NOMO-1 (cell line): ENCODE results near the gene COQ8A.
A peak's percentile ranks its signal among the peaks of the same experiment; 100 is the strongest.
"Not testable (repeated sequence)": the region's sequence is repeated elsewhere in the genome, so short reads cannot be mapped to it uniquely, and the experiment has no call there.

Experiments used
- DNase-seq, 2 experiments: peaks; one replicate each; lab custom pipeline; 2025; ENCODE audit not compliant: unreplicated experiment in 2 of 2; lab: John Stamatoyannopoulos, UW

Gene COQ8A

GRCh38 chr1:226951286-226952117, 11.4 kb downstream of the COQ8A start:
- no peak for DNase-seq

GRCh38 chr1:226952118-226952441, 12.0 kb downstream of the COQ8A start:
- no peak for DNase-seq

GRCh38 chr1:226953175-226953800, 13.2 kb downstream of the COQ8A start:
- no peak for DNase-seq

GRCh38 chr1:226954337-226954736, 14.2 kb downstream of the COQ8A start:
- DNase-seq, result no peak

GRCh38 chr1:226954777-226955176, 14.7 kb downstream of the COQ8A start:
- DNase-seq, result no peak

GRCh38 chr1:226955857-226956256, 15.8 kb downstream of the COQ8A start:
- DNase-seq, result not testable (repeated sequence)

- no peak for DNase-seq
Observed at GRCh38 chr1:226956942-226957713, 17.0 kb downstream of the COQ8A start.

- DNase-seq, result no peak
Observed at GRCh38 chr1:226957714-226958113, 17.6 kb downstream of the COQ8A start.

- no peak for DNase-seq
Observed at GRCh38 chr1:226958300-226958699, 18.2 kb downstream of the COQ8A start.

- no peak for DNase-seq
Observed at GRCh38 chr1:226960256-226960655, 20.2 kb downstream of the COQ8A start.

GRCh38 chr1:226960944-226961765, 21.1 kb downstream of the COQ8A start:
- DNase-seq, result no peak

GRCh38 chr1:226962421-226963391, 22.6 kb downstream of the COQ8A start:
- DNase-seq, result no peak

- peak; percentile 18 to 51 for DNase-seq
Observed at GRCh38 chr1:226964068-226964425, 24.0 kb downstream of the COQ8A start.

- DNase-seq, result no peak
Observed at GRCh38 chr1:226964611-226965486, 24.8 kb downstream of the COQ8A start.

GRCh38 chr1:226965581-226966440, 25.7 kb downstream of the COQ8A start:
- no peak for DNase-seq

- DNase-seq, result no peak
Observed at GRCh38 chr1:226966683-226967082, 26.6 kb downstream of the COQ8A start.

GRCh38 chr1:226967665-226968064, 27.6 kb downstream of the COQ8A start:
- no peak for DNase-seq

- DNase-seq, result no peak
Observed at GRCh38 chr1:226971765-226972164, 31.7 kb downstream of the COQ8A start.
